Measurements from ENCODE around the gene AQP12A. TPM values are rescaled to one million over a fixed set of nuclear protein-coding genes. Genes with fewer than 3 reads are reported as not detected.
"Not testable (repeated sequence)": the region's sequence is repeated elsewhere in the genome, so short reads cannot be mapped to it uniquely, and the experiment has no call there.

Gene AQP12A
- total and polyA plus RNA-seq, 5 donors from 2014 or later = not detected

DNA sequence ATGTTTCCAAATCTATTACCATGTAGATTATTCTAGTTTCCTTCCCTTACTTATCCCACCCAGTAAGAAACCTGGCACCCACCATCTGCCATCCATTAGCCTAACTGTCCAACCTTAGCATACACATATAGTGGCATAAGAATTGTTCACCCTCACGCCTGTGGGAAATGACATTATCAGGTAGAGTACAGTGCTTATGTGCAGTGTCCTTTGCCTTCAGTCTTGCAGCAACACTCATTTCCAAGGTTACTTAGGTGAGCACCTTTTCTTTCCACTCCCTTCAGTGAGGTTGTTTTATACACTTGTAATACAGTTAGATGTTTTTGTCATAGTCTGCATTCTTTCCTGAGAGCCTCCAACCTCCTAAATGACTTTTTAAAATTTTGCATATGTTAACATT lies 27.0 kb upstream of the AQP12A start:
- no peak for ATAC-seq (ENCODE audit: low read depth in 2 of 2)
- no peak for DNase-seq
- Histone ChIP-seq H3K9me3 (ENCODE audit: control insufficient read depth in 2 of 2, low read length in 2 of 2) (peaks cover 10 to 11% of the 10 kb centered on the region in 2 experiments), H3K36me3 (ENCODE audit: control insufficient read depth, insufficient read depth, low read length) (no peaks in the 10 kb centered on the region), H3K27me3 (ENCODE audit: control insufficient read depth, insufficient read depth, low read length) (peaks cover 34% of the 10 kb centered on the region), H3K4me1 (ENCODE audit: control insufficient read depth, insufficient read depth, low read length, poor library complexity, severe bottlenecking) (no peaks in the 10 kb centered on the region), H3K27ac (ENCODE audit: insufficient read depth, low read length, poor library complexity, severe bottlenecking) (no peak overlapping the region), H3K4me3 (ENCODE audit: low read depth, low read length) (no peak overlapping the region)
- Mint-ChIP-seq H3K9me3 (peaks cover 0 to 12% (median 5%) of the 10 kb centered on the region in 7 donors), H3K27ac (no peak overlapping the region), H3K36me3 (no peaks in the 10 kb centered on the region), H3K4me1 (no peaks in the 10 kb centered on the region), H3K4me3 (no peak overlapping the region), H3K27me3 (peaks cover 54% of the 10 kb centered on the region)

DNA sequence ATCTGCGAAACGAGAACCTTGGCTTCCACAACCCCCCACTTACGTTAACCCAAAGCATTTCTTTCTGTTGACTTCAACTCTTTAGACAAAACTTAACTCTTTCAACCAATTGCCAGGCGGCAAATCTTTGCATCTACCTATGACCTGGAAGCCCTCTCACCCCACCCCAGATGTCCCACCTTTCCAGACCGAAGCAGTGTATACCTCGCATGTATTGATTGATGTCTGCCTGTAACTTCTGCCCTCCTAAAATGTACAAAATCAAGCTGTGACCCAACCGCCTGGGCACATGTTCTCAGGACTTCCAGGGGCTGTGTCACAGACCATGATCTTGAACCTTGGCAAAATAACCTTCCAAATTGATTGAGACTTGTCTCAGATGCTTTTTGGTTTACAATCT lies 21.3 kb upstream of the AQP12A start:
- Mint-ChIP-seq H3K27ac (no peak overlapping the region), H3K4me1 (no peaks in the 10 kb centered on the region), H3K9me3 (peaks cover 0 to 8% (median 2%) of the 10 kb centered on the region in 7 donors), H3K36me3 (no peaks in the 10 kb centered on the region), H3K4me3 (no peak overlapping the region), H3K27me3 (peaks cover 38% of the 10 kb centered on the region)
- peaks cover 9% of the 10 kb centered on the region for H3K27me3 ChIP-seq (ENCODE audit: control insufficient read depth, insufficient read depth, low read length)
- H3K4me1 ChIP-seq (ENCODE audit: control insufficient read depth, insufficient read depth, low read length, poor library complexity, severe bottlenecking) = no peaks in the 10 kb centered on the region
- DNase-seq (no peak), ATAC-seq (ENCODE audit: low read depth in 2 of 2) (no peak)
- H3K27ac ChIP-seq (ENCODE audit: insufficient read depth, low read length, poor library complexity, severe bottlenecking) = no peak overlapping the region
- peaks cover under 1 to 1% of the 10 kb centered on the region in 2 experiments for H3K9me3 ChIP-seq (ENCODE audit: control insufficient read depth in 2 of 2, low read length in 2 of 2)
- H3K4me3 ChIP-seq (ENCODE audit: low read depth, low read length) = no peak overlapping the region
- no peaks in the 10 kb centered on the region for H3K36me3 ChIP-seq (ENCODE audit: control insufficient read depth, insufficient read depth, low read length)

DNA sequence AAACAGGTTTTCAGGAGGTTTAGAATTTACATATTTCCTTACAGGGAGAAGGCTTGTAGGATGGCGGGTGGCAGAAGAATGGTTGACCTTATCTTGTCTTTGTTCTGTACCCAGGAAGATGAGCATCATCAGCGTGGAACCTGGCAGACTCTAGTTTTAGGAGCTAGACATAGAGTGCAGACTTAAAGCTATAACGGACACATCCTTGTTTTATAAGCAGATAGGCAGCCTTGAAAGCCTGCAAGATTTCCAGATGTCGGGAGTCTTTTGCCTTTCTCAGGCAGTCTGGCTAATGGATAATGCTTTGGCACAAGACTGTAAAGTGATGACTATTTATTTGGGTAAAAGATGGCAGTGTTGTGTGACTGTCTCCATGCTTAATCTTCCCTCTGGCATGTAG lies 20.7 kb upstream of the AQP12A start:
- H3K36me3 Mint-ChIP-seq = no peaks in the 10 kb centered on the region
- no peaks in the 10 kb centered on the region for H3K4me1 Mint-ChIP-seq
- H3K36me3 ChIP-seq (ENCODE audit: control insufficient read depth, insufficient read depth, low read length) = no peaks in the 10 kb centered on the region
- H3K4me3 Mint-ChIP-seq = no peak overlapping the region
- DNase-seq (no peak), ATAC-seq (ENCODE audit: low read depth in 2 of 2) (no peak)
- peaks cover 6% of the 10 kb centered on the region for H3K27me3 ChIP-seq (ENCODE audit: control insufficient read depth, insufficient read depth, low read length)
- H3K27ac Mint-ChIP-seq = no peak overlapping the region
- H3K9me3 ChIP-seq (ENCODE audit: control insufficient read depth in 2 of 2, low read length in 2 of 2) = no peaks in the 10 kb centered on the region
- no peak overlapping the region for H3K4me3 ChIP-seq (ENCODE audit: low read depth, low read length)
- no peaks in the 10 kb centered on the region for H3K4me1 ChIP-seq (ENCODE audit: control insufficient read depth, insufficient read depth, low read length, poor library complexity, severe bottlenecking)
- H3K9me3 Mint-ChIP-seq = peaks cover 0 to 4% (median 2%) of the 10 kb centered on the region in 7 donors
- H3K27ac ChIP-seq (ENCODE audit: insufficient read depth, low read length, poor library complexity, severe bottlenecking) = no peak overlapping the region
- peaks cover 34% of the 10 kb centered on the region for H3K27me3 Mint-ChIP-seq

DNA sequence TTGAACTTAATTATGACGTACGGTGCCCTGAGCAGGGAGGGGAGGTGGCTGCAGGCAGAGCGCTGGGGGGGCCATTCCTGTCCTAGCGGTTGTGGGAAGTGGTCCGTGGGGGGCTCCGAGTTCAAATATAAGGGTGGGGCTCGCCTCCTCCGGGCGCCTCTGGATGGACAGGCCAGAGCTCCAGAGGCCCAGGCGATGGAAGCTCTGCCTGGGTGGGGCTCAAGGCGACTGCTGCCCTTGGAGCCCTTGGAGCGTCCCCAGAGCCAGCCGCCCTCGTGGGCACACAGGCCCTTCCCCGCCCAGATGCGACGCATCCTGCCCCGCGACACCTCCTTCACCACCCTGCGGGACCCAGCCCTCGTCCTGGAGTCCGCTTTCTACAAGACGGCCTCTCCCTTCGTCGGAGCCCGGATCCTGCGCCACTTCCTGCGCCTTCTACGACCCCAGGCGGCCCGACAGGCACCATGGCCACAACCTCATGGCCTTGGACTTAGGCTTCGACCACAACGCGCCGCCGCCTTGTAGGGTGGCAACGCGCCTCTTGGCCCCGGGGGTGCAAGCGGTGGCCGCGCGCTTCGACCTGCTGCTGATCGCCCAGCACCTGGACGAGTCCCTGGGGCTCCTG lies 19.5 kb upstream of the AQP12A start:
- Mint-ChIP-seq H3K4me1 (no peaks in the 10 kb centered on the region), H3K4me3 (no peak overlapping the region), H3K27ac (no peak overlapping the region), H3K27me3 (peaks cover 25% of the 10 kb centered on the region), H3K36me3 (no peaks in the 10 kb centered on the region), H3K9me3 (peaks cover 0 to 1% (median 0%) of the 10 kb centered on the region in 7 donors)
- ATAC-seq (ENCODE audit: low read depth in 2 of 2) (no peak), DNase-seq (no peak)
- no peak overlapping the region for H3K4me3 ChIP-seq (ENCODE audit: low read depth, low read length)
- no peaks in the 10 kb centered on the region for H3K9me3 ChIP-seq (ENCODE audit: control insufficient read depth in 2 of 2, low read length in 2 of 2)
- H3K4me1 ChIP-seq (ENCODE audit: control insufficient read depth, insufficient read depth, low read length, poor library complexity, severe bottlenecking) = no peaks in the 10 kb centered on the region
- H3K27ac ChIP-seq (ENCODE audit: insufficient read depth, low read length, poor library complexity, severe bottlenecking) = no peak overlapping the region
- H3K27me3 ChIP-seq (ENCODE audit: control insufficient read depth, insufficient read depth, low read length) = peaks cover 3% of the 10 kb centered on the region
- no peaks in the 10 kb centered on the region for H3K36me3 ChIP-seq (ENCODE audit: control insufficient read depth, insufficient read depth, low read length)

DNA sequence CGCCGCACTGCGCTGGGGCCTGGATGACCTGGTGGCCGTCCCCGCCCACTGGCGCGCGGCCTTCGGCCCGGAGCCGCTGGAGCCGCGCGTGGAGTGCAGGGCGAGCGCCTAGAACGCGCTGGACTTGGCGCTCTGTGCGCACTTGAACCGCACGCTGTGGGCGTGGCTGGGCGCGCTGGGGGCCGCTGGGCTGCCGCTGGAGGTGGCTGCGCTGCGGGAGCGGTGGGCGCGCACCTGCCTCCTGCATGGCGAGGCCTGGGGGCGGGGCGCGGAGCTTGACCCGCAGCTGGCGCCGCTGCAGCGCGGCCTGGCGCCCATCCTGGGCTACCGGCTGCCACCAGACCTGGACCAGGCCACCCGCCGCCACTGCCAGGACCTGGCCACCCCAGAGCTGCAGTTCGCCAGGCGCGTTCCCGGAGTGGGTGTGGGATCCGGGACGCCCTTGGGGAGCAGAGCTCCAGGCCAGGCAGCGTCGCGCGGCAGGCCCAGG lies 18.9 kb upstream of the AQP12A start:
- no peak overlapping the region for H3K27ac Mint-ChIP-seq
- ATAC-seq (ENCODE audit: low read depth in 2 of 2) (no peak), DNase-seq (no peak)
- H3K4me3 Mint-ChIP-seq = no peak overlapping the region
- Histone ChIP-seq H3K27me3 (ENCODE audit: control insufficient read depth, insufficient read depth, low read length) (peaks cover under 1% of the 10 kb centered on the region), H3K27ac (ENCODE audit: insufficient read depth, low read length, poor library complexity, severe bottlenecking) (no peak overlapping the region), H3K4me1 (ENCODE audit: control insufficient read depth, insufficient read depth, low read length, poor library complexity, severe bottlenecking) (no peaks in the 10 kb centered on the region), H3K9me3 (ENCODE audit: control insufficient read depth in 2 of 2, low read length in 2 of 2) (no peaks in the 10 kb centered on the region), H3K4me3 (ENCODE audit: low read depth, low read length) (no peak overlapping the region), H3K36me3 (ENCODE audit: control insufficient read depth, insufficient read depth, low read length) (no peaks in the 10 kb centered on the region)
- H3K27me3 Mint-ChIP-seq = peaks cover 25% of the 10 kb centered on the region
- H3K9me3 Mint-ChIP-seq = peaks cover 0 to 1% (median 0%) of the 10 kb centered on the region in 7 donors
- H3K36me3 Mint-ChIP-seq = no peaks in the 10 kb centered on the region
- H3K4me1 Mint-ChIP-seq = no peaks in the 10 kb centered on the region

DNA sequence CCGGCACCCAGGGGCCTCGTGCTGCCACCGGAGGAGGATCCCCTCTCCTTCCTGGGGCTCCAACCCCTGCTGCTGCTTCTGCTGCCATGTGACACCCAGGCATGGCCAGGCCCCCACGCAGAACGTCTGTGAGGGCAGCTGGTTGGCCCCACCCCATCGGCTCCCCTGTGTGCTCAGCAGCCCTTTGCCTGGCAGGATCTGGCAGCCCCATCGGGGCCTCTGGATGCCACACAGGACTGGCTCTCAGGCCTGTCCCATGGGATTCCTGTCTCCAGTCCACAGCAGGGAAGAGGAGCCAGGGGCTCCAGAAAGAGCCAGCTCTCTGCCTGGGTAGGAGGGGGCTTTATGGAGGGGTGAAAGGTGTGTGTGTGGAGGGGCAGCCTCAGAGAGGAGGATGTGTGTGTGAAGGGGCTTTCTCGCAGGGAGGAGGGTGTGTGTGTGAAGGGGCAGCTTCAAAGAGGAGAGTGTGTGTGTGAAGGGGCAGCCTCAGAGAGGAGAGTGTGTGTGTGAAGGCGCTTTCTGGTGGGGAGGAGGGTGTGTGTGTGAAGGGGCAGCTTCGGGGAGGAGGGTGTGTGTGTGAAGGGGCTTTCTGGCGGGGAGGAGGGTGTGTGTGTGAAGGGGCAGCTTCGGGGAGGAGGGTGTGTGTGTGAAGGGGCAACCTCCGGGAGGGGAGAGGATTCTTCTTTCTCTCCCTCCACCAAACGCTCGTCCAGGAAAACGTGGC lies 17.0 kb upstream of the AQP12A start:
- not testable (repeated sequence) for H3K4me1 Mint-ChIP-seq; ATAC-seq (ENCODE audit: low read depth in 2 of 2); H3K36me3 Mint-ChIP-seq; H3K27me3 ChIP-seq (ENCODE audit: control insufficient read depth, insufficient read depth, low read length); H3K36me3 ChIP-seq (ENCODE audit: control insufficient read depth, insufficient read depth, low read length); H3K4me3 ChIP-seq (ENCODE audit: low read depth, low read length); H3K4me3 Mint-ChIP-seq; H3K27ac Mint-ChIP-seq; H3K9me3 Mint-ChIP-seq; H3K9me3 ChIP-seq (ENCODE audit: control insufficient read depth in 2 of 2, low read length in 2 of 2); H3K27ac ChIP-seq (ENCODE audit: insufficient read depth, low read length, poor library complexity, severe bottlenecking); H3K4me1 ChIP-seq (ENCODE audit: control insufficient read depth, insufficient read depth, low read length, poor library complexity, severe bottlenecking); DNase-seq
- H3K27me3 Mint-ChIP-seq = peaks cover 25% of the 10 kb centered on the region

DNA sequence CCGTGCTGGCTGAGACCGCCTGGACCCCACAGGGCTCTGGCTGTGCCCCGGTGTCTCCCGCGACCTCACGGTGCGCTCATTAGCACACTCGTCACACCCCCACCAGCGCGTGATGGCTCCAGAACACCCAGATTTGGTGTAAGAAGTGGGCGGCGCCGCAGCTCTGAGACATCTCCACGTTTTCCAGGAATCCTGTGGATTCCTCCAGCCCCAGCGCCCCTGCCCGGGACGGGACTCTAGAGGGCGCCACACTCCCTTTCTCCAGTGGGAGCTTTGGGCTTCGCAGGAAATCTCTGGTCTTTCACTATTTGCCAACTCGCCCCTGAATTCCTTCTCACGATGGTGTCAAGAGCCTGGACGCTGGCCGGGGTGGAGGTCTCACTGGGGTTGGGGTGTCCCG lies 16.3 kb upstream of the AQP12A start:
- H3K27me3 Mint-ChIP-seq = peaks cover 22% of the 10 kb centered on the region
- not testable (repeated sequence) for DNase-seq; H3K4me1 Mint-ChIP-seq; H3K4me3 Mint-ChIP-seq; H3K36me3 ChIP-seq (ENCODE audit: control insufficient read depth, insufficient read depth, low read length); H3K9me3 ChIP-seq (ENCODE audit: control insufficient read depth in 2 of 2, low read length in 2 of 2); H3K27me3 ChIP-seq (ENCODE audit: control insufficient read depth, insufficient read depth, low read length); H3K27ac Mint-ChIP-seq; ATAC-seq (ENCODE audit: low read depth in 2 of 2); H3K4me1 ChIP-seq (ENCODE audit: control insufficient read depth, insufficient read depth, low read length, poor library complexity, severe bottlenecking); H3K36me3 Mint-ChIP-seq; H3K9me3 Mint-ChIP-seq; H3K27ac ChIP-seq (ENCODE audit: insufficient read depth, low read length, poor library complexity, severe bottlenecking); H3K4me3 ChIP-seq (ENCODE audit: low read depth, low read length)

DNA sequence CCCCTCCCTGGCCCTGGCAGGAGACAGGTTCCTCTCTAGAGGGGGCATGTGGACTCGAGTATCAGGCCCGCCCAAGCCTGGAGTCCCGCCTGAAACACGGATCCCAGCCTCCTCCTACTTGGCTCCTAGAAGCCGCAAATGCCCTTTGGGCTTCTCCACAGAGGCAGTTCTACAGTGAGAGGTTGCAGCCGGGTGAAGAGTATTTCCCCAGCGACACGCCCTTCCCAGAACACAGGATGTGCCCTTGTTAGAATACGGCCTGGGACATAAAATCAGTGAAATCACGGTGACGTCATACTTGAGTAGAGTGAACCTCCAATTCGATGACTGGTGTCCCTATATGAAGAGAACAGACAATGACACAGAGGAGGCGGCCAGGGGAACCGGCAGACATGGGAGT lies 13.6 kb upstream of the AQP12A start:
- H3K27ac Mint-ChIP-seq; H3K27me3 Mint-ChIP-seq; H3K27me3 ChIP-seq (ENCODE audit: control insufficient read depth, insufficient read depth, low read length); H3K4me3 Mint-ChIP-seq; H3K4me1 ChIP-seq (ENCODE audit: control insufficient read depth, insufficient read depth, low read length, poor library complexity, severe bottlenecking); H3K36me3 ChIP-seq (ENCODE audit: control insufficient read depth, insufficient read depth, low read length); H3K9me3 Mint-ChIP-seq; H3K36me3 Mint-ChIP-seq; H3K4me3 ChIP-seq (ENCODE audit: low read depth, low read length); H3K27ac ChIP-seq (ENCODE audit: insufficient read depth, low read length, poor library complexity, severe bottlenecking); DNase-seq; ATAC-seq (ENCODE audit: low read depth in 2 of 2); H3K9me3 ChIP-seq (ENCODE audit: control insufficient read depth in 2 of 2, low read length in 2 of 2); H3K4me1 Mint-ChIP-seq: not testable (repeated sequence)

Measured in CD4-positive, CD25-positive, alpha-beta regulatory T cell (primary cell).